Erythroblast (primary cell): Measurements from ENCODE around the gene SRF.

Source experiments
- GATA1 ChIP-seq: IDR thresholded peaks from 2 replicates; pipeline ENCODE4 v1.6.1; 2011; ENCODE audit warnings: low read depth, mild to moderate bottlenecking, control low read depth, low read length, moderate library complexity
- POLR2A ChIP-seq: IDR thresholded peaks from 2 replicates; pipeline ENCODE4 v1.6.1; 2011; ENCODE audit warnings: mild to moderate bottlenecking, low read length

- no peak for TF ChIP-seq POLR2A
- TF ChIP-seq GATA1 = no peak
These were observed 10.5 kb downstream of the SRF start for GRCh38 chr6:43181621-43181941.
